HepG2 (cell line): ENCODE measurements around the gene USP11. TPM values are rescaled to one million over a fixed set of nuclear protein-coding genes. Genes with fewer than 3 reads are reported as not detected.

Source experiments
- ATAC-seq: fragments of 200-7000 bp; cut with Tn5 transposase; 3 replicates; pipeline ENCODE4 v1.9.1; 2020; ENCODE audit warnings: mild to moderate bottlenecking, moderate library complexity
- BruUV-seq: library from RNA; stranded (reverse); fragments of 400-500 nt; replicated peaks from 2 replicates; lab custom pipeline; 2021; lab: Mats Ljungman, UMichigan
- CTCF ChIA-PET: fragments of 300-600 bp; formaldehyde crosslinking; extraction: SDS; loops from one replicate; lab custom pipeline; 2021; ENCODE audit warnings: low total read pairs, inconsistent platforms, low intra/inter-chr PET ratio; lab: Yijun Ruan, JAX
- POLR2A ChIA-PET: fragments of 350-600 bp; sonication (Branson Sonifier 250); formaldehyde crosslinking; loops from one replicate; lab custom pipeline; 2020; ENCODE audit warnings: antibody characterized with exemption, inconsistent platforms; lab: Yijun Ruan, JAX
- DNase-seq: peaks from one replicate; pipeline ENCODE4 v3.0.0-alpha.2; 2015; ENCODE audit warnings: low spot score
- FAIRE-seq: peaks from 3 replicates; lab custom pipeline; 2011; peaks lifted over from hg19 to GRCh38; lab: Jason Lieb, UNC
- H2AFZ ChIP-seq: one replicate; pipeline ENCODE4 v1.6.1; 2011; ENCODE audit warnings: low read length, inconsistent platforms
- H3K27ac ChIP-seq: fragments of 300-600 bp; 3 replicates; pipeline ENCODE4 v1.8.0; 2011; ENCODE audit warnings: mixed run types, mild to moderate bottlenecking, mixed read lengths, low read length, inconsistent platforms; ENCODE audit not compliant: insufficient read depth; ENCODE audit errors: extremely low read length
- H3K27me3 ChIP-seq, 2 experiments: fragments of 200-600 bp in 1 of 2; 2 replicates in 1 of 2; 3 replicates in 1 of 2; pipeline versions ENCODE4 v1.6.0 to v1.8.0; 2011; ENCODE audit warnings: low read length in 2 of 2, mild to moderate bottlenecking in 2 of 2, moderate library complexity in 2 of 2, inconsistent platforms in 1 of 2; ENCODE audit not compliant: insufficient read depth in 2 of 2, control insufficient read depth in 1 of 2
- H3K36me3 ChIP-seq, 2 experiments: fragments of 200-600 bp in 1 of 2; replicated peaks in 1 of 2; 2 replicates in 1 of 2; 3 replicates in 1 of 2; pipeline versions ENCODE4 v1.5.1 to v1.8.0; 2011; ENCODE audit warnings: low read length in 2 of 2, inconsistent platforms in 1 of 2; ENCODE audit not compliant: insufficient read depth in 2 of 2, control insufficient read depth in 1 of 2
- H3K4me1 ChIP-seq: 2 replicates; pipeline ENCODE4 v1.5.1; 2012; ENCODE audit warnings: low read length, inconsistent platforms; ENCODE audit not compliant: insufficient read depth
- H3K4me2 ChIP-seq: 2 replicates; pipeline ENCODE4 v1.6.0; 2011; ENCODE audit warnings: low read depth, low read length, inconsistent platforms
- H3K4me3 ChIP-seq, 3 experiments: fragments of 200-600 bp in 1 of 3; sonication (generic), shearing (Covaris generic) in 1 of 3; replicated peaks in 1 of 3; 2 replicates each; pipeline ENCODE4 v1.5.1; 2011 to 2016; ENCODE audit warnings: low read length in 3 of 3, inconsistent platforms in 2 of 3, low read depth in 2 of 3, mild to moderate bottlenecking in 2 of 3, control low read depth in 1 of 3, mixed read lengths in 1 of 3; ENCODE audit not compliant: insufficient read depth in 1 of 3
- H3K79me2 ChIP-seq: one replicate; pipeline ENCODE4 v1.6.1; 2011; ENCODE audit warnings: low read length, inconsistent platforms; ENCODE audit not compliant: insufficient read depth
- H3K9ac ChIP-seq: 2 replicates; pipeline ENCODE4 v1.6.0; 2011; ENCODE audit warnings: mild to moderate bottlenecking, low read depth, low read length, inconsistent platforms; ENCODE audit not compliant: insufficient read depth
- H3K9me3 ChIP-seq: 2 replicates; pipeline ENCODE4 v1.5.1; 2012; ENCODE audit warnings: mild to moderate bottlenecking, low read length
- H4K20me1 ChIP-seq: 2 replicates; pipeline ENCODE4 v1.6.0; 2011; ENCODE audit warnings: inconsistent platforms, mild to moderate bottlenecking, low read length, moderate library complexity; ENCODE audit not compliant: insufficient read depth
- NFIB ChIP-seq: sonication (generic); formaldehyde crosslinking; IDR thresholded peaks from 2 replicates; pipeline ENCODE4 v1.9.0; 2021; ENCODE audit warnings: missing genetic modification reagents, mild to moderate bottlenecking, borderline replicate concordance
- PRDM4 ChIP-seq: sonication (generic); formaldehyde crosslinking; IDR thresholded peaks from 2 replicates; pipeline ENCODE4 v1.9.0; 2021; ENCODE audit warnings: missing genetic modification reagents, borderline replicate concordance
- THAP9 ChIP-seq: sonication (generic); formaldehyde crosslinking; IDR thresholded peaks from 2 replicates; pipeline ENCODE4; 2020; ENCODE audit warnings: missing genetic modification reagents, mild to moderate bottlenecking, borderline replicate concordance
- U2AF2 ChIP-seq: fragments of 200-400 bp; formaldehyde crosslinking; IDR thresholded peaks from 2 replicates; pipeline ENCODE4 v1.6.1; 2017; ENCODE audit warnings: low read depth, mild to moderate bottlenecking, low read length
- ZFP37 ChIP-seq: sonication (generic); formaldehyde crosslinking; IDR thresholded peaks from 2 replicates; pipeline ENCODE4 v1.4.0; 2020; ENCODE audit warnings: missing genetic modification reagents, borderline replicate concordance
- ZMYM4 ChIP-seq: sonication (generic); formaldehyde crosslinking; IDR thresholded peaks from 2 replicates; pipeline ENCODE4 v1.8.1; 2023; ENCODE audit warnings: mild to moderate bottlenecking, missing genetic modification reagents
- ZNF101 ChIP-seq: sonication (generic); formaldehyde crosslinking; IDR thresholded peaks from 2 replicates; pipeline ENCODE4 v1.4.0; 2020; ENCODE audit warnings: mild to moderate bottlenecking, low read depth, missing genetic modification reagents, borderline replicate concordance
- ZNF44 ChIP-seq: sonication (generic); formaldehyde crosslinking; IDR thresholded peaks from 2 replicates; pipeline ENCODE4 v1.5.1; 2020; ENCODE audit warnings: mild to moderate bottlenecking, missing genetic modification reagents
- ZNF446 ChIP-seq: sonication (generic); formaldehyde crosslinking; IDR thresholded peaks from 2 replicates; pipeline ENCODE4 v1.5.0; 2020; ENCODE audit warnings: mild to moderate bottlenecking, missing genetic modification reagents
- ZNF614 ChIP-seq: IDR thresholded peaks from 2 replicates; pipeline ENCODE4 v1.6.1; 2018; ENCODE audit warnings: missing biosample characterization, missing genetic modification reagents, inconsistent platforms, borderline replicate concordance
- WGBS: methylation state at CpG from one replicate; pipeline ENCODE4 v1.1.6; 2017; ENCODE audit warnings: low lambda C conversion rate; 5-methylcytosine and 5-hydroxymethylcytosine counted together
- in situ Hi-C: cut with HindIII; loops from 2 replicates; pipeline ENCODE4 v1.10.0; 2017; ENCODE audit warnings: low pct_unique_long_range_greater_than_20kb; ENCODE audit not compliant: extremely low pct_ligation_motif_present
- intact Hi-C: fragments of 100-400 bp; cut with micrococcal nuclease; formaldehyde crosslinking; loops from one replicate; pipeline ENCODE4 v1.10.0; 2022; ENCODE audit not compliant: unreplicated experiment
- polyA plus RNA-seq, 8 experiments: library from polyadenylated mRNA; depleted of rRNA in 3 of 8; stranded (reverse) in 7 of 8; unstranded in 1 of 8; fragments of >200 nt; fragmentation: Illumina TruSeq in 4 of 8; extraction: Trizol in 4 of 8; gene quantifications; 2 replicates each; pipeline versions ENCODE4 v1.2.1 to v1.2.3, GENCODE V29; 2011 to 2016; ENCODE audit warnings: low read depth in 4 of 8, missing spikeins in 1 of 8, mixed read lengths in 1 of 8; ENCODE audit not compliant: insufficient read depth in 1 of 8
- total RNA-seq, 5 experiments: library from RNA; depleted of rRNA; stranded (reverse); fragments of >200 nt; fragmentation: Illumina TruSeq; extraction: Trizol; gene quantifications; 2 replicates each; pipeline ENCODE4 v1.2.3, GENCODE V29; 2016; ENCODE audit warnings: low read depth in 1 of 5
- TF ChIP-seq, protein P1 (sequence below): sonication (generic); formaldehyde crosslinking; IDR thresholded peaks from 2 replicates; pipeline ENCODE4 v1.8.1; 2022; ENCODE audit warnings: mild to moderate bottlenecking, missing genetic modification reagents

The USP11 gene
- total and polyA plus RNA-seq, 2 of the 13 experiments (the other 11 are each of a cell fraction or from before 2014, with no cell fraction given) = 23.8 to 31.7 TPM

DNA sequence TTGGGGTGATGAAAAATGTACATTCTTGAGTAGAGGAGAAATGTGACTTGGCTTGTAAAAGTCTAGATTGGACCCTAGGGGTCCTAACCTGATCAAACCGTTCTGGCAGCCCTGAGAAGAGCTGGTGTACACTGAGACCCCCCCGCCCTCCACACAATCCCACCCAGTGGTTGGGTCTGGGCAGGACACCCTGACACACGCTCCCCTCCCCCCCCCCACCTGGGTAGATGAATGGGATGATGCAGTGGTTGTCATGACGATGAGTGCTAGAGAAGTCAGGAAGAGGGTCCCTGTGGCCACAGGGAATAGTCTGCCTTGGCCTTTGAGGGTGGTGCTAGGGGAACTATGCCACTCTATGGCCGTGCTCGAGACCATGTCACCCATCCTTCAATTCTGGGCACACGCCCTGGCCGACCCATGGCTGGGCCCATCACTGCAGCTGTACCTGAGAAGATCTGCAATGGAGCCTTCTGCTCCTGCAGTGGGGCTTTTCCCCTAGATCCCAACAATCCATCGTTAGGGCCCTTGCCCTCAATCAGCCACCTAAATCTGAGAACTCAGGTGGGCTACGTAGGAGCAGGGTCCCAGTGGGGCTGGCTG lies 10.0 kb upstream of the USP11 start:
- Histone ChIP-seq H2AFZ (no peak overlapping the region), H3K4me2 (no peak overlapping the region), H3K9me3 (no peaks in the 10 kb centered on the region), H3K27me3 (no peaks in the 10 kb centered on the region), H3K9ac (no peak overlapping the region), H3K79me2 (peaks cover 35% of the 10 kb centered on the region), H4K20me1 (peaks cover 24% of the 10 kb centered on the region), H3K4me3 (no peak overlapping the region), H3K27ac (no peak overlapping the region), H3K4me1 (peaks cover 20% of the 10 kb centered on the region), H3K36me3 (peaks cover 11 to 39% of the 10 kb centered on the region in 2 experiments; a peak in 4 of 5 replicates)
- ChIA-PET POLR2A (interaction anchor here (6.2 kb wide), 1 partner anchor 9 kb away, joined by 69 read pairs; the partner anchor contains the start of gene USP11), CTCF (no interaction called here)
- FAIRE-seq (no peak), ATAC-seq (no peak), DNase-seq (no peak)
- no CpG with 5 or more reads among the region's 10 CpGs for WGBS
- no TSS peak for BruUV-seq
- in situ Hi-C loops (no loop called here), intact Hi-C loops (loop anchor here (2.0 kb wide), 1 partner anchor 64 kb away; no protein-coding TSS in a partner anchor)
- no peak for TF ChIP-seq ZNF446 (CRISPR knock-in tag)
- no peak for TF ChIP-seq U2AF2
- TF ChIP-seq ZNF101 (CRISPR knock-in tag) = no peak
- TF ChIP-seq ZNF614 = no peak
- no peak for TF ChIP-seq PRDM4 (CRISPR knock-in tag)
- no peak for TF ChIP-seq ZNF44 (CRISPR knock-in tag)
- no peak for TF ChIP-seq ZFP37 (CRISPR knock-in tag)
- no peak for TF ChIP-seq THAP9
- TF ChIP-seq ZMYM4 (CRISPR knock-in tag) = no peak
- no peak for TF ChIP-seq NFIB (CRISPR knock-in tag)
- TF ChIP-seq, protein P1, sequence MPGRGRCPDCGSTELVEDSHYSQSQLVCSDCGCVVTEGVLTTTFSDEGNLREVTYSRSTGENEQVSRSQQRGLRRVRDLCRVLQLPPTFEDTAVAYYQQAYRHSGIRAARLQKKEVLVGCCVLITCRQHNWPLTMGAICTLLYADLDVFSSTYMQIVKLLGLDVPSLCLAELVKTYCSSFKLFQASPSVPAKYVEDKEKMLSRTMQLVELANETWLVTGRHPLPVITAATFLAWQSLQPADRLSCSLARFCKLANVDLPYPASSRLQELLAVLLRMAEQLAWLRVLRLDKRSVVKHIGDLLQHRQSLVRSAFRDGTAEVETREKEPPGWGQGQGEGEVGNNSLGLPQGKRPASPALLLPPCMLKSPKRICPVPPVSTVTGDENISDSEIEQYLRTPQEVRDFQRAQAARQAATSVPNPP (CRISPR knock-in tag) = no peak
